Testis (tissue), 3 donors: Measurements from ENCODE around the gene NRP1. TPM values are rescaled to one million over a fixed set of nuclear protein-coding genes. Genes with fewer than 3 reads are reported as not detected.
"Not testable (repeated sequence)": the region's sequence is repeated elsewhere in the genome, so short reads cannot be mapped to it uniquely, and the experiment has no call there.

Experiments
- DNase-seq: peaks from one replicate; pipeline ENCODE4 v3.0.0-alpha.2; 2019
- H3K27ac ChIP-seq, 2 donors: fragments of 200-600 bp; sonication (generic); one replicate each; pipeline ENCODE4 v1.5.1; 2019
- H3K27me3 ChIP-seq: fragments of 200-600 bp; sonication (generic); one replicate; pipeline ENCODE4 v1.5.1; 2019
- H3K36me3 ChIP-seq: fragments of 200-600 bp; sonication (generic); one replicate; pipeline ENCODE4 v1.5.1; 2017; ENCODE audit warnings: low read depth; ENCODE audit errors: missing control alignments
- H3K4me1 ChIP-seq: fragments of 200-600 bp; sonication (generic); one replicate; pipeline ENCODE4 v1.5.1; 2019
- H3K4me3 ChIP-seq, 2 donors: fragments of 200-600 bp; sonication (generic); one replicate each; pipeline ENCODE4 v1.5.1; 2017 to 2019
- H3K9me3 ChIP-seq: fragments of 200-600 bp; sonication (generic); one replicate; pipeline ENCODE4 v1.5.1; 2017
- POLR2A ChIP-seq: fragments of 450-650 bp; IDR thresholded peaks from one replicate; pipeline ENCODE4 v1.6.1; 2017; ENCODE audit warnings: antibody characterized with exemption, mild to moderate bottlenecking, moderate library complexity
- WGBS, 2 donors: methylation state at CpG; one replicate each; pipeline ENCODE4 v1.1.5; 2018; 5-methylcytosine and 5-hydroxymethylcytosine counted together
- intact Hi-C: fragments of 100-400 bp; cut with DNase I; formaldehyde crosslinking; loops from one replicate; pipeline ENCODE4 v1.15.1; 2023; ENCODE audit warnings: low total_unique reads
- polyA plus RNA-seq: library from polyadenylated mRNA; stranded (reverse); fragments of 350-450 nt; fragmentation: Illumina TruSeq; extraction: RNeasy Lipid Tissue Mini Kit (QIAGEN cat#74804); gene quantifications from one replicate; pipeline ENCODE4 v1.2.3, GENCODE V29; 2014; ENCODE audit warnings: low read depth, low replicate concordance; ENCODE audit not compliant: insufficient read depth
- total RNA-seq, 2 donors: library from RNA; depleted of rRNA; stranded (reverse); fragments of >200 nt; gene quantifications; one replicate each; pipeline ENCODE4 v1.2.3, GENCODE V29; 2016
- TF ChIP-seq, protein P1 (sequence below), 3 experiments: fragments of 450-650 bp in 2 of 3; fragments of 200-600 bp in 1 of 3; sonication (generic) in 1 of 3; IDR thresholded peaks; one replicate each; pipeline ENCODE4 v1.5.1; 2016 to 2019; ENCODE audit warnings: antibody characterized with exemption in 3 of 3, mild to moderate bottlenecking in 2 of 3, moderate library complexity in 1 of 3

Gene NRP1
- total and polyA plus RNA-seq, 3 donors from 2014 or later, result 15.9 to 23.8 (median 17.1) TPM

DNA sequence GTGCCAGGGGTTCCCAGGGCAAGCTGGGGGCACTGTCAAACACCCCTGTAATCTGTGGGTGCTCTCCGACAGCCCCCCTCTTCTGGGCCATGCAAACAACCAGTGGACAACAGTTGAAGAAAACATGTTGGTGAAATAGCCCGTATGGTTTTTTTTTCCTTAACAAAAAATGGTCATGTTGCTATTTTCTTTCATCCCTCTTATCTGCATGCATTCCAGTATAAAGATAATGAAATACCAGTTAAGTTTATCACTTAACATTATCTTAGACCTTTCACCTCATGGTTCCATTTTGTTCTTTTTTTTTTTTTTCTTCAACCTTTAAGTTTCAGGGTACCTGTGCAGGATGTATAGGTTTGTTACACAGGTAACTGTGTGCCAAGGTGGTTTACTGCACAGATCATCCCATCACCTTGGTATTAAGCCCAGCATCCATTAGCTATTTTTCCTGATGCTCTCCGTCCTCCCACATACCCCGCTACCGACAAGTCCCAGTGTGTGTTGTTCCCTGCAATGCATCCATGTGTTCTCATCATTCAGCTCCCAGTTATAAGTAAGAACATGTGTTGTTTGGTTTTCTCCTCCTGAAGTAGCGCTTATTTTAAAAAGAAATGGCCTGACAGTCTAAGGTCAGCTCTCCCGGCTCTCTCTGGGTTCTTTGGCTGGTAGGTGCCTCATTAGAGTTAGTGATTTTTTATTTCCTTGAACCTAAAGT lies 110.1 kb downstream of the NRP1 start:
- Histone ChIP-seq H3K27me3 (no peaks in the 10 kb centered on the region), H3K36me3 (no peaks in the 10 kb centered on the region), H3K4me3 (no peak overlapping the region), H3K27ac (peak overlapping the region in 1 of 2 donors; percentile 19), H3K9me3 (no peaks in the 10 kb centered on the region), H3K4me1 (peaks cover 6% of the 10 kb centered on the region)
- DNase-seq, result no peak
- intact Hi-C loops, result no loop called here
- TF ChIP-seq POLR2A, result no peak
- TF ChIP-seq, protein P1, sequence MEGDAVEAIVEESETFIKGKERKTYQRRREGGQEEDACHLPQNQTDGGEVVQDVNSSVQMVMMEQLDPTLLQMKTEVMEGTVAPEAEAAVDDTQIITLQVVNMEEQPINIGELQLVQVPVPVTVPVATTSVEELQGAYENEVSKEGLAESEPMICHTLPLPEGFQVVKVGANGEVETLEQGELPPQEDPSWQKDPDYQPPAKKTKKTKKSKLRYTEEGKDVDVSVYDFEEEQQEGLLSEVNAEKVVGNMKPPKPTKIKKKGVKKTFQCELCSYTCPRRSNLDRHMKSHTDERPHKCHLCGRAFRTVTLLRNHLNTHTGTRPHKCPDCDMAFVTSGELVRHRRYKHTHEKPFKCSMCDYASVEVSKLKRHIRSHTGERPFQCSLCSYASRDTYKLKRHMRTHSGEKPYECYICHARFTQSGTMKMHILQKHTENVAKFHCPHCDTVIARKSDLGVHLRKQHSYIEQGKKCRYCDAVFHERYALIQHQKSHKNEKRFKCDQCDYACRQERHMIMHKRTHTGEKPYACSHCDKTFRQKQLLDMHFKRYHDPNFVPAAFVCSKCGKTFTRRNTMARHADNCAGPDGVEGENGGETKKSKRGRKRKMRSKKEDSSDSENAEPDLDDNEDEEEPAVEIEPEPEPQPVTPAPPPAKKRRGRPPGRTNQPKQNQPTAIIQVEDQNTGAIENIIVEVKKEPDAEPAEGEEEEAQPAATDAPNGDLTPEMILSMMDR (IDR thresholded peaks at IDR 0.05), result no peak
- WGBS, 2 donors, result 68 to 77% methylated on average over 7 of the region's 7 CpGs

DNA sequence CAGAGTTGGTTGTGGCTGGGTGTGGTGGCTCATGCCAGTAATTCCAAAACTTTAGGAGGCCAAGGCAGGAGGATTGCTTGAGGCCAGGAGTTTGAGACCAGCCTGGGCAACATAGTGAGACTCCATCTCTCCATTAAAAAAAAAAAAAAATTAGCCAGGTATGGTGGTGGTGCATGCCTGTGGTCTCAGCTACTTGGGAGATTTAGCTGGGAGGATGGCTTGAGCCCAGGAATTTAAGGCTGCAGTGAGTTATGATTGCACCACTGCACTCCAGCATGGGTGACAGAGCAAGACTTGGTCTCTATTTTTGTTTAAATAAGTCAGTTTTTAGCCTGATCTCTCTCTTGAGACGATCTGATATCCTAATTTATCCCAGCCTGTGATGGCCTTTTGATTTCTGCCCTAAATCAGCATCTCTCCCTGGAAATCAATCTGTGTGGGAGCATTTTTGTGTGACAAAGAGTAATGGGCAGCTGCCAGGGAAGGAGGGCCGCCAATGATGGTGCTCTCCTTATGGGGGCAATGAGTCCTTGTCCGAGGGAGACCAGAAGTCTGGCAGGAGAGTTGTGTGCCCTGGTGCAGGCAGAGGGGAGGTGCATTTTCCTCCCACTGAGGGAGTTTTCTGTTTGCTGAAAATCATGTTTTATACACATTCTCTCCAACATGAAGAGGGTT lies 111.0 kb downstream of the NRP1 start:
- peak overlapping the region in 1 of 2 donors; percentile 19 for H3K27ac ChIP-seq
- no peaks in the 10 kb centered on the region for H3K36me3 ChIP-seq
- peaks cover 6% of the 10 kb centered on the region for H3K4me1 ChIP-seq
- no peaks in the 10 kb centered on the region for H3K27me3 ChIP-seq
- WGBS, 2 donors, result 51 to 62% methylated on average over 3 of the region's 3 CpGs
- TF ChIP-seq POLR2A, result no peak
- TF ChIP-seq, protein P1 (IDR thresholded peaks at IDR 0.05), result no peak
- H3K4me3 ChIP-seq, result no peak overlapping the region
- no peak for DNase-seq
- intact Hi-C loops, result no loop called here
- no peaks in the 10 kb centered on the region for H3K9me3 ChIP-seq

DNA sequence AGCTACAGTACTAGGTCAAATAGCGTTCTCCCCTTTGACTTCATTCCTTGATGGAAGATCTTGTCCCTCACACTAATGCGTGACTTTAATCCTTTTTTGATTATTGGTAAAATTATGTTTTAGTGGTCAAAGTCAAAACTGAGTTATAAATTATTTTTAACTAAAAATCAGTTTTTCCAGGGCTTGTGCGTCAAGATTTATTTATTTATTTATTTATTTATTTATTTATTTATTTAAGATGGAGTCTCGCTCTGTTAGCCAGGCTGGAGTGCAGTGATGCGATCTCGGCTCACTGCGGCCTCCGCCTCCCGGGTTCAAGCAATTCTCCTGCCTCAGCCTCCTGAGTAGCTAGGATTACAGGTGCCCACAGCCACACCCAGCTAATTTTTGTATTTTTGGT lies 112.2 kb downstream of the NRP1 start:
- not testable (repeated sequence) for H3K36me3 ChIP-seq, DNase-seq
- WGBS, 2 donors, result 91 to 96% methylated on average over 9 of the region's 9 CpGs

DNA sequence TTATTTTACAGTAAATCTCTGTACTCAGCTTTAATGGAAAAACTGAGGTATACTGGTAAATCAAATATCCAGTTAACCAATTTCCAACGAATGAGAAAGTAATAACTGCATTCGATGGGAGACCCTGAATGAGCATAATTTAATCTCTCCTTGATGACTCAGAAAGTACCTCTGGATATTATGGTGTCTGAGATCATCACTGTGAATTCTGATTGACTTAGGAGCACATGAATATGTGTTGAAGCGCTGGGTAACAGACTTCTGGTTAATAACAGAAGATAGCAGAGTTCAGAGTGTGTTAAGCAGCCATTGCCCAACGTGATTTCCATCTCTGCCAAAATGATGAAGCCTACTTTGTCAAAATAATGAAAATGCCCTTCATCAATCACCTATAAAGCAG lies 116.6 kb downstream of the NRP1 start:
- 82 to 92% methylated on average over 4 of the region's 4 CpGs for WGBS, 2 donors
- Histone ChIP-seq H3K4me1 (no peaks in the 10 kb centered on the region), H3K27ac (no peak overlapping the region), H3K4me3 (no peak overlapping the region), H3K9me3 (no peaks in the 10 kb centered on the region), H3K36me3 (no peaks in the 10 kb centered on the region), H3K27me3 (no peaks in the 10 kb centered on the region)
- intact Hi-C loops, result no loop called here
- no peak for TF ChIP-seq POLR2A
- TF ChIP-seq, protein P1 (IDR thresholded peaks at IDR 0.05), result no peak
- no peak for DNase-seq

More for the DNA sequence above, 112.2 kb downstream of the NRP1 start:
- H3K27me3 ChIP-seq, H3K4me1 ChIP-seq, H3K4me3 ChIP-seq, intact Hi-C loops, H3K9me3 ChIP-seq, H3K27ac ChIP-seq: not testable (repeated sequence)

DNA sequence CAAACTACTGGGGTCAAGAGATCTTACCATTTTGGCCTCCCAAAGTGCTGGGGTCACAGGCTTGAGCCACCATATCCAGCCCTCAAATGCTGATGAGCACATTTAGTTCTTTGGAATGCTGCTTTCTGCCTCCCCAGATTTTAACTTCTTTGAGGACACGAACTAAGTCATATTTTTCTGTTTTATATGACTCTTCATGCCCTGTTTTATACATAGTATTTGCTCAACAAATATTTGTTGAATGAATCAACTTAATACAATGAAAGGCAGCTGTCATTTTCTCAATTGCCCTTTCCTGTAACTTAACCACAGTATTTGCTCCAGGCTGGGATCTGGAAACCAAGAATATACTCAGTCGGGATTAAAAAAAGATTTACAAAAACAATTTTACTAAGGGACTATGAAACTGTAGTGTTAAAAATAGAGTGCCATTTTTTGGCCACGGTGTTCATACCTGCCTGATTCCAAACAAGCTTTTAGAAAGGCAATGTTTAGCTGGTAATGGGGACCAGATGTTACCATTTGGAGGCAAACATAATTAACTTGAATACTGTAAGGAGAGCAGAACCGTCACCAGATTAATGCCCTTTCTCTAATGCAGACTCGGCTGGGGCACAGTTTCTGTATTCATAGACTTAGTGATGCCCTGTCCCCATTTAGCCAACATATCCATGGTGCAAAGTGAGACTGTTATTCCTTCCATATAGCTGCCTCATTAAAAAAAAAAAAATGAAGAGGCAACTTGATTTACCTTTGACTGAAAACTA lies 117.6 kb downstream of the NRP1 start:
- Histone ChIP-seq H3K9me3 (no peaks in the 10 kb centered on the region), H3K36me3 (no peaks in the 10 kb centered on the region), H3K27ac (peak overlapping the region in 1 of 2 donors; percentile 62), H3K4me1 (no peaks in the 10 kb centered on the region), H3K4me3 (no peak overlapping the region), H3K27me3 (no peaks in the 10 kb centered on the region)
- WGBS, 2 donors, result 51 to 61% methylated on average over 5 of the region's 5 CpGs
- TF ChIP-seq POLR2A, result no peak
- TF ChIP-seq, protein P1 (IDR thresholded peaks at IDR 0.05), result no peak
- no peak for DNase-seq
- intact Hi-C loops, result no loop called here
